ENCODE data around the gene B4GALT1.

DNA sequence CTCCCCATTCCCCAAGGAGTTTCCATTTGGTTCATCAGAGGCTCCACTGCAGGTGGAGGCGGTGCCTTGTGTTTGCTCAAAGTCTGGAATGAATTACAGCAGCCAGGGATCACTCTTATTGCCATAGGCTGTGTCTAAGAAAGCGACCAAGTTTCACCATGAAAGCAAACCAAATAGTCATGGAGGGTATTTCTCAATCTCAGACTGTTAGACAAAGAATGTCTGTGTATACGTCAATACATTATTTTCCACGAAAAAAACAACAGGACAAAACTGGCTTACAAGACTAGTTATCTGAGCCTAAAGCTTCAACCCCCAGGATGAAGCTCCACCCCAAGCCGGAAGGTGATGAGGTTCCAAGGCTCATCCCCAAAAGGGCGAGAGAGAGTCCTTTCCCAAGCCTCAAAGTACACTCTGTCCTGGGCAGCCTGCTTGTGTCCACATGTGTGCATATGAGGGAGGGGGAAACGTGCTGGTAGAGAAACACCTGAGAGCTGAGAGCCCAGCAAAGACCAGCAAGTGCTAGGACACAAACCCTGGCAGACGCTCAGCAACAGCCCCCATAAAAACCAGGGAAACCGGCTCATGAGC is 4.3 kb downstream of the B4GALT1 start:
- TF ChIP-seq POLR2A (IDR thresholded peaks at IDR 0.05): no peak
- TF ChIP-seq, protein P1, sequence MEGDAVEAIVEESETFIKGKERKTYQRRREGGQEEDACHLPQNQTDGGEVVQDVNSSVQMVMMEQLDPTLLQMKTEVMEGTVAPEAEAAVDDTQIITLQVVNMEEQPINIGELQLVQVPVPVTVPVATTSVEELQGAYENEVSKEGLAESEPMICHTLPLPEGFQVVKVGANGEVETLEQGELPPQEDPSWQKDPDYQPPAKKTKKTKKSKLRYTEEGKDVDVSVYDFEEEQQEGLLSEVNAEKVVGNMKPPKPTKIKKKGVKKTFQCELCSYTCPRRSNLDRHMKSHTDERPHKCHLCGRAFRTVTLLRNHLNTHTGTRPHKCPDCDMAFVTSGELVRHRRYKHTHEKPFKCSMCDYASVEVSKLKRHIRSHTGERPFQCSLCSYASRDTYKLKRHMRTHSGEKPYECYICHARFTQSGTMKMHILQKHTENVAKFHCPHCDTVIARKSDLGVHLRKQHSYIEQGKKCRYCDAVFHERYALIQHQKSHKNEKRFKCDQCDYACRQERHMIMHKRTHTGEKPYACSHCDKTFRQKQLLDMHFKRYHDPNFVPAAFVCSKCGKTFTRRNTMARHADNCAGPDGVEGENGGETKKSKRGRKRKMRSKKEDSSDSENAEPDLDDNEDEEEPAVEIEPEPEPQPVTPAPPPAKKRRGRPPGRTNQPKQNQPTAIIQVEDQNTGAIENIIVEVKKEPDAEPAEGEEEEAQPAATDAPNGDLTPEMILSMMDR (IDR thresholded peaks at IDR 0.05): no peak

Measured in lower leg skin (tissue), 3 donors.